GM18907 (cell line): ENCODE data around the gene LTBP4.

Source experiments
- ATAC-seq: cut with Tn5 transposase; IDR thresholded peaks from one replicate; pipeline ENCODE4 v1.9.1; 2021; ENCODE audit warnings: mild to moderate bottlenecking, moderate library complexity; ENCODE audit not compliant: unreplicated experiment

The LTBP4 gene

DNA sequence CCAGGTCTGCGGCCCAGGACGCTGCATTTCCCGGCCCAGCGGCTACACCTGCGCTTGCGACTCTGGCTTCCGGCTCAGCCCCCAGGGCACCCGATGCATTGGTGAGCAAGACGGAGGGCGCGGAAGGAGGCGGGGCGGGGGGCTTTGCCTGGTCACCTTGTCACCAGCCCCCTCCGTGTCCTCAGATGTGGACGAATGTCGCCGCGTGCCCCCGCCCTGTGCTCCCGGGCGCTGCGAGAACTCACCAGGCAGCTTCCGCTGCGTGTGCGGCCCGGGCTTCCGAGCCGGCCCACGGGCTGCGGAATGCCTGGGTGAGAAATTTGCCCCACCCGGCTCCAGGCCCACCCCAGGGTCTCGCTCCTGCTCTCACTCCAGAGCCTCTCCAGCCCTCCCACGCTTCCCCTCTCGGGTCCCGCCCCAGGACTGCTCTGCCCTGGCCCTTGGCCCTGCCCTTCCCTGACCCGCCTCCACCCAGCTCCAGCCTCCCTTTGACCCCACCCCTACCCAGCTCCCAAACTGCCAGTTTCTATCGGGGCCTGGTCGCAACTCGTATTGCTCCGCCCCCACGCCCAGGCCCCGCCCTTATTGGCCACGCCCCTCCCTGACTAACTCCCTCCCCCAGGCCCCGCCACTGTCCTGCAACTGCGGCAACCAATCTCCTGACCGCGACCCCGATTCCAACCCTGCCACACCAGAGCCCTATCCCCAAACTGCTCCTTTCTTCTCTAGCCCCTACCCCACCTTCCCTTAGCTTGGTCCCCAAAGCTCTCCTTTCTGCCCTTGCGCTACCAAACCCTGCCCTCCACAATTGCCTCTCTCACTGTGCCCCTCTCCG is 8.6 kb downstream of the LTBP4 start:
- peak; percentile 47 for ATAC-seq

- ATAC-seq: peak; percentile 5
These were observed 9.4 kb downstream of the LTBP4 start for GRCh38 chr19:40610396-40611064.

GRCh38 chr19:40611096-40611495 is 9.9 kb downstream of the LTBP4 start:
- ATAC-seq: no peak

DNA sequence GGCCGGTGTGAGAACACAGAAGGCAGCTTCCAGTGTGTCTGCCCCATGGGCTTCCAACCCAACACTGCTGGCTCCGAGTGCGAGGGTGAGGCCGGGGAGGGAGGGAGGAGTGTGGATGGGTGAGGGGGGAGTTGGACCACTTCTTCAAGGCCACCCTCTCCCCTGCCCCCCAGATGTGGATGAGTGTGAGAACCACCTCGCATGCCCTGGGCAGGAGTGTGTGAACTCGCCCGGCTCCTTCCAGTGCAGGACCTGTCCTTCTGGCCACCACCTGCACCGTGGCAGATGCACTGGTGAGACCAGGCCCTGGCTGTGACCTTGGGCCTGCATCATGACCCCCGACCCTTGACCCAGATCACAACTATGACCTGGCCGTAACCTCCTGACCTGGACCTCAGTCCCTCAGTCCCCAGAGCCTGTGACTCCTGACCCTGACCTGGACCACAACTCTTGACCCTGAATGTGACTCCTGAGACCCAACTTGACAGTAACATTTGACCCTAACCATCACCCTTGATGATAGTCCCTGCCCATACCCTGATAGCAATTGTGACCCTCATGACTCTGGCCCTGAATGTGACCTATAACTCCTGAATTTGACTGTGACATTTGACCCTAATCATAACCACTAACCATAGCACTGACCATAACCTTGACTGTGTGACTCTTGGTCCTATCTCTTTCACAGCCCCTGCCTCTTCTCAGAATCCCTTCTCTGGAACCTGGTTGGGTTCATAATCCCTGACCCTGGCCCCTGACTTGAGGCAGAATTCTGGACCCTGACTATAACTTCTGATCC is 10.9 kb downstream of the LTBP4 start:
- no peak for ATAC-seq

- no peak for ATAC-seq
These were observed 11.9 kb downstream of the LTBP4 start for GRCh38 chr19:40612831-40613689.

GRCh38 chr19:40613690-40614621 is 12.8 kb downstream of the LTBP4 start:
- ATAC-seq: peak; percentile 42

DNA sequence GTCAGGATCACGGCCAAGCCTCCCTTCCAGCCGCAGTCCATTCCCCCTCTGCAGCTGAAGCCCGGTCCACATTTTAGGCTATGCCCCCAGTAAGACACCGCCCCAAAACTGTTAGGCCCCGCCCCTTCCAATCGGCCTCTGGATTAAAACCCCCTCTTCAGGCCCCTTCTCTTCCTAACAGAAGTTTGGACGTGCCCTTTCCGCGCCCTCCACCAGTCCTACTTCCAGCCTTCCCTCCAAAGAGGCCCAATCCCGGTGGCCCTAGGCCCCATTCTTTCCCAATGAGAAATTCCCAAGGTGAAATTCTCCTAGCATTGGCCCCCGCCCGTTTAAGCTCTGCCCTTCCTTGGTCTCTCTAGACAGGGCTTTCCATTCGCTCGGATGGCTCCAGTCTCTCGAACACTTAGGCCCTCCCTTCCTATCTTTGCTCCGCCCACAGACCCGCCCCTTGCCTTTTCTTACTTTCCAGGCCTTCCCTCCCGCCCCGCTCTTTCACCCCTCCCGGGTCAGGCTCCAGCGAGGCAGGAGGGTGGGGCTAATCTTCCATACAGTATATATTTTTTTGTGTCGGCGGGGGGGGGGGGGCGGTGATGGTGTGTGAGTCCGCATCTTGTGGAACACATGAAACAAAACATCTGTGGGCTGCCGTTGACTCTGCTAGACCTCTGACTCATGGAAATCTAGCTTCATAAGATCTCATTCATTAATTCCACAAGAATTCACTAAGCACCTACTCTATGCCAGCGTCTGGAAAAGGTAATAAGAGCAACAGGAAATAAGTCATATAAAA is 13.6 kb downstream of the LTBP4 start:
- no peak for ATAC-seq

DNA sequence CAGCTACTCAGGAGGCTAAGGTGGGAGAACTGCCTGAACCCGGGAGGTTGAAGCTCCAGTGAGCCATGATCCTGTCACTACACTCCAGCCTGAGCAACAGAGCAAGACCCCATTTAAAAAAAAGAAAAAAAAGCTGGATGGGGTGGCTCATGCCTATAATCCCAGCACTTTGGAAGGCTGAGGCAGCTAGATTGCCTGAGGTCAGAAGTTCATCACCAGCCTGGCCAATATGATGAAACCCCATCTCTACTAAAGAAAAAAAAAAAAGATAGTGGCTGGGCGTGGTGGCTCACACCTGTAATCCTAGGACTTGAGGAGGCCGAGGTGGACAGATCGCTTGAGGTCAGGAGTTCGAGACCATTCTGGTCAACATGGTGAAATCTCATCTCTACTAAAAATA is 15.0 kb downstream of the LTBP4 start:
- no peak for ATAC-seq

DNA sequence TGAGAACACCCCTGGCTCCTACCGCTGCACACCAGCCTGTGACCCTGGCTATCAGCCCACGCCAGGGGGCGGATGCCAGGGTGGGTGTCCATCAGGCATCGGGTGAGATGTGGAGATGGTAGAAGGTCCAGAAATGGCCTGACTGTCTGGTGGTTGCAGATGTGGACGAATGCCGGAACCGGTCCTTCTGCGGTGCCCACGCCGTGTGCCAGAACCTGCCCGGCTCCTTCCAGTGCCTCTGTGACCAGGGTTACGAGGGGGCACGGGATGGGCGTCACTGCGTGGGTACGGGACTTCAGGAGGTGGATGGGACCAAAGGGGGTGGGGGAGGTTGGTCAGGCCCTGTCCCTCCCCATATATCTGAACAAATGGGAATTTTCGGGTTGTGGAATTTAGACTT is 15.8 kb downstream of the LTBP4 start:
- no peak for ATAC-seq

DNA sequence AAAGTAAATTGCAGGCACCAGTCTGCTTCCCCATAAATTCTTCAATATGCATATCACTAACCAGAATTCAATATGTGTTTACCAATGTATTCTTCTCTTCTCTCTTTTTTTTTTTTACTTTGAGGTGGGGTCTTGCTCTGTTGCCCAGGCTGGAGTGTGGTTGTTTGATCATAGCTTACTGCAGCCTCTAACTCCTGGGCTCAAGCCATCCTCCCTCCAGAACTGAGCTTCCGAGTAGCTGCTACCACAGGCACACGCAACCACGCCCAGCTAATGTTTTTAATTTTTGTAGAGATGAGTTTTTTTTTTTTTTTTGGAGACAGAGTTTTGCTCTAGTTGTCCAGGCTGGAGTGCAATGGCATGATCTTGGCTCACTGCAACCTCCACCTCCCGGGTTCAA is 16.8 kb downstream of the LTBP4 start:
- ATAC-seq: no peak

GRCh38 chr19:40619333-40620160 is 18.4 kb downstream of the LTBP4 start:
- ATAC-seq: no peak

GRCh38 chr19:40620161-40620485 is 19.0 kb downstream of the LTBP4 start:
- ATAC-seq: no peak

- ATAC-seq: no peak
These were observed 20.1 kb downstream of the LTBP4 start for GRCh38 chr19:40621283-40621682.

DNA sequence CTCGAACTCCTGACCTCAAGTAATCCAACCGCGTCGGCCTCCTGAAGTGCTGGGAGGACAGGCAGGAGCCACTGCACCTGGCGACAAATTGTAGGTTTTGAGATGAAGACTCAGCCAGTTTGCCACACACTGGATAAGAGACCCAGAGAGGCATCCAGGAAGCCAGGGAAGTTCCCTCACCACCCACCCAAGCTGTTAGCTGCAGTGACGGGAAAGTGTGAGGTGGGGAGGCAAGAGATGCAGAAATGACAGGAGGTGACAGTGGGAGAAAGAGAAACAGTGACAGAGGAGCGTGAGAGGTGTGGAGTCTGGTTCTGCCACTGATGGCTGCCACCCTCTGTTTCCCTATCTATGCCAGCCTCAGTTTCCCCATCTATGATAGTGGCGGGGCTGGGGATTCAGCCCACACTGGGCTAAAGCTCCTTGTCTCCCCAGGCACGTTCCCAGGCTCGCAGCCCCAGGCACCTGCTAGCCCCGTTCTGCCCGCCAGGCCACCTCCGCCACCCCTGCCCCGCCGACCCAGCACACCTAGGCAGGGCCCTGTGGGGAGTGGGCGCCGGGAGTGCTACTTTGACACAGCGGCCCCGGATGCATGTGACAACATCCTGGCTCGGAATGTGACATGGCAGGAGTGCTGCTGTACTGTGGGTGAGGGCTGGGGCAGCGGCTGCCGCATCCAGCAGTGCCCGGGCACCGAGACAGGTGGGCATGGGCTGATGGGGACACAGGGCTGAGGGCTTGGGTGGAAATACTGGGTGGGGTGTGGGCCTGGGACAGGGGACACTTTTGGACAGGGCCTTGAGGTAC is 21.0 kb downstream of the LTBP4 start:
- no peak for ATAC-seq

DNA sequence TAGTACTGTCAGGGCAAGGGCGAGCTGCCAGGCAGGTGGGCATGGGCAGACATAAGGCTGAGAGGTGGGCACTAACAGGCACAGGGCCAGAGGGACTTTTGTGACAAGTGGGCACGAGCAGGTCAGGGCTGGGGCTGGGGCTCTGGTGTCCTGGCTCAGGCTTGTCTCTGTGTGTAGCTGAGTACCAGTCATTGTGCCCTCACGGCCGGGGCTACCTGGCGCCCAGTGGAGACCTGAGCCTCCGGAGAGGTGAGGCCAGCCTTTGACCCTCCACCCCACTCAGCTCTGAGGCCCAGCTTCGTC is 21.6 kb downstream of the LTBP4 start:
- no peak for ATAC-seq

- no peak for ATAC-seq
These were observed 22.5 kb downstream of the LTBP4 start for GRCh38 chr19:40623403-40624251.
